HUDEP-2 (cell line): ENCODE data around the gene SPRR4.

Experiments used
- DNase-seq, 76 experiments: peaks; one replicate each; lab custom pipeline; 2025; ENCODE audit not compliant: unreplicated experiment in 76 of 76; lab: John Stamatoyannopoulos, UW

Gene SPRR4, protein sequence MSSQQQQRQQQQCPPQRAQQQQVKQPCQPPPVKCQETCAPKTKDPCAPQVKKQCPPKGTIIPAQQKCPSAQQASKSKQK

DNA sequence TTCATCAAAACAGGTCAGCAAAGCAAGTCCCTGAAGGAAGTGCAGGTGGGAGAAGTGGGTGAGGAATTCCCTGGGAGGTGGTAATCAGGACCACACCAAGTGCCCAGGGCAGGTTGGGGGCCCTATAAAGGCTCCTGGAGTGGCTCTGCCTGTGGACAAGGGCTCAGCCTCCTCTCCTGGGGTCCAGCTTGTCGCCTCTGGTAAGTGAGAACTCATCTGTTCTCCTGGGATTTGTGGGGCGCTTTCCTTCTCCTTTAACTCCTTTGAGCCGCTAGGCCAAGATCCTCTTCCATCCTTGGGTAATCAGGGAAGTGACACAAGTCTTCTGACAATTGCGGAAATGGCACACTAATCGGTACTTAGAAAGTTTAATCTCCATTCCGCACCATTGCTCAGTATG is at the start of gene SPRR4:
Gene SPRR4, plus strand, starts transcription at position 154 of the 400 bp plus-strand sequence. CDS start 1,243 bp downstream, outside the sequence.
- DNase-seq, result no peak

DNA sequence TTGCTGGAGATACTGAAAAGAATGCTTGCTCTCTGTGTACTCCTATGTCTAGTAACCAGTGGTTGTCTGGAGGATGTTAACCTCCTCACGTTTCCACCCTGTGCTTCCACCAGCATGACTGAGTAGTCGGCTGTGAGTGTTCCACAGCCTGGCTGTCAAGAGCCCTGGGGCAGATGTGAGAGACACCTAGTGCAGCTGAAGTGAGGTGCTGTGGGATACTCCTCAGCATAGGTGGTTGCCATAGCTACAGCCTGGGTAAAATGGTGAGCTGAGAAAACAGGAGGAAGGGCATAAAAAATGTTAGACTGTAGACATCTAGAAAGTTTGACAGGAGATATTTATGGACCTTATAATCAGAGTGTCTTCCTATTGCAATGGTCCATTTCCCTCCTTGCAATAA is 46.3 kb upstream of the SPRR4 start:
- DNase-seq, result no peak

DNA sequence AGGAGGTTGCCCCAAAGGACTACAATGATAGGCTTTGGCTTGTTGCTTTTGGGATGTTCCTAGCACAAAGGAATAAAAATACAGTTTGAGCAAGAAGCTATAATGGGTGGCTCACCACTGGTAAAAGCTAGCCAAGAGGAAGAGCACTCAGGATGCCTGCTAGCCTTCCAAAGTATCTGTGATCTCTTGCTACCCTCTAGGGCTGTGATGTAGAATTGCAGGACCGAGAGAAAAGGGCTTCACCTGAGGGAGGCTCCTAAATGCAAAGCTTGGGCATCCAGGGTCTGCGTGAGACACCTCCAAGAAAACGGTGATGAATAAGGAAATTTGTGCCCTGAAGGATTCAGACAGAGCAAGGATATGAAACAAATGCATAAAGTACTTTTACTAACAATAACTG is 44.4 kb upstream of the SPRR4 start:
- peak in 4 of 76 experiments; percentile 2 to 27 (median 15) for DNase-seq

DNA sequence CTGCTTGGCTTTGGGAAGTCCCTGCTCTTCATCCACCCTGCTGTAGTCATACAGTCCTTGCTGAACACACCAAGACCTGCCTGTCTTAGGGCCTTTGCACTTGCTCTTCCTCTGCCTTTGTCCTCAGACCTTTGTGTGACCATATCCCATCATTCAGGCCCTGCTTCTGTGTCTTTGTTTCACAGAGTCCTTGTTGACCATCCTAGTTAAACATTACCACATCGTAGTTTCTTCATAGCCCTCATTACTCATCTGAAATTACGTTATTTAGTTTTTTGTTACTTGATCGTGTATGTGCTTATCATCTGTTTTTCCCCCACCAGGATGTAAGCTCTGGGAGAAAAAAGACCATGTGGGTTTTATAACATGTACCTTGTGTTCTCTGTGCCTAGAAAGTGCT is 41.8 kb upstream of the SPRR4 start:
- DNase-seq, result no peak

DNA sequence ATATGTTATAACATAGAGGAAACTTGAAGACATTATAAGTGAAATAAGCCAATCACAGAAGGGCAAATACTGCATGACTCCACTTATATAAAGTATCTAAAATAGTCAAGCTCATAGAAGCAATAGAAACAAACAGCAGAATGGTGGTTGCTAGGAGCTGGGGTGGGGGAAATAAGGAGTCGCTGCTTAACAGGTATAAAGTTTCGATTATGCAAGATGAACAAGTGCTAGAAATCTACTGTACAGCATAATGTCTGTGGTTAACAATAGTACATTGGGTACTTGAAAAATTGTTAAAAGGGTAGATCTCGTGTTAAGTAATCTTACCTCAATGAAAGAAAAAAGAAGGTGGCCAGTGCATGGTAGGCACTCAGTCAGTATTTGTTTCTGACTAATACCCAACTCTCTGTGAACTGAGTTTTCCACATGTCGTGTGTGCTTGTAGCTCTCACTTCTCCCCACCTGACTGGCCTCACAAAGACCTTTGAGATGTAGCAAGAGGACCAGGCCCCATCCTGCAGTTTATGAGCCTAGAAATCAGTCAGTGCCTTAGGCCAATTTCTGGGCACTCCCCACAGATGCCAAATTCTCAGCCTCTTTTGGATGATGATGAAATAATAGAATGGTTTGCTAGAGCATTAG is 38.2 kb upstream of the SPRR4 start:
- no peak for DNase-seq

DNA sequence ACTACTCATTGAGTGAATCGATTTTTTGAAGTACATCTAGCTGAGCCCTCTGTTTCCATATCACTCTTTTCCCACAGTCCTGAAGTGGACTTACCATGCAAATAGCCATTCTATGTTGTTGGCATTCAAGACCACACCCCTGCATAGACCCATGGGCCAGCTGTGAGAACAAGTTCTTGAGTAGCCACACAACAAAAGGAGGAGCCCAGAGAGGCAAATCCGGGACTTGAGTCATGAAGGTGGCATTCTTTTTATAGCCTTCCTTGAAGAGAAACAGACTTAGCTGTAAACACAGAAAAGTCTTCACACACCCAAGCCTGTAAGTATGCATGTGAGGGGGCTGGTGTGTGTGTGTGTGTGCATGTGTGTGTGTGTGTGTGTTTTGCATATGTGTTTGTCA is 37.3 kb upstream of the SPRR4 start:
- DNase-seq, result no peak

DNA sequence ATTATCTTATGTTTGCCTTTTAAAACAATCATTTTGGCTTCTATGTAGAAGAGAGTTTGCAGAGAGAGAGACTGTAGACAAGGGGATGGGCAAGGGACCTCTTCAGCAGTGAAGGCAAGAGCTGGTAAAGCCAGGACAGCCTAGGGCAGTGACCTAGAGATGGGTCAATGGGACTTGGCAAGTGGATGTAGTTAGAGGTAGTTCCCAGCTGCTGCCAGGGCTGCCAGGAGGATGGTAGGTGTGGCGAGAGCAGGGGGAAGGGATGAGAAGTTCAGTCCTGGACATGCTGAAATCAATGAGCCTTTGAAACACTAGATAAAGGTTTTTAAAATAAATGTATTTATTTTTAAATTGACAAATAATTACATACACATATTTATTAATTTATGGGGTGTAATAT is 29.8 kb upstream of the SPRR4 start:
- no peak for DNase-seq

DNA sequence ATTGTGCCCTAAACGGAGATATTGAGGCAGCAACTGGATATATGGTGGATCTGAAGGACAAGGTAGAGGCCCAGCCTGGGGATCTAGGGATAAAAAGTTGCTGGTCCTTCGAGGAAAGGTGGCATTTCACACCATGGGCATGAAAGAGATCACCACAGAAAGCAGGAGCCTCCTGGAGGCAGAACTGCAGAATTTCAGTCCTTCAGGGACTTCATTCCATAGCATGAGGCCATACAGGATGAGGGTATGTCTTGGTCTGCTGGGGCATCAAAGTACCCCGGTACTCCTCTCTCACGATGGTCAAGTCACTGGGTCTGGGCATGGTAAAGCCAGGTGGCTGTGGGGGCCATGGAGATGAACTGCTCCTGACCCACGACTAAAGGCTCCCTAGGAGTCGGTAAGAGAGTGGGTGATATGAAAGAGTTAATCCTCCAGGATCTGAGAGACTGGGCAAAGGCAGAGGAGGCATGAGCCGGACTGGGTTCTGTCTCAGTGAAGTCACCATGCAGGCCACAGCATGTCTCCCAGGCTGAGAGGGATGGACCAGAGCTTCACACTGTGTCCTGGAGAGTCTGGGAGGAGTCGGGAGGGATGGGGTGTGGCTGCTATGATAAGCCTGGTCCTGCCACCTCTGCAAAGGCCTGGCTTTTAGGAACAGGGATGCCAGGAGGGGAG is 29.3 kb upstream of the SPRR4 start:
- no peak for DNase-seq

DNA sequence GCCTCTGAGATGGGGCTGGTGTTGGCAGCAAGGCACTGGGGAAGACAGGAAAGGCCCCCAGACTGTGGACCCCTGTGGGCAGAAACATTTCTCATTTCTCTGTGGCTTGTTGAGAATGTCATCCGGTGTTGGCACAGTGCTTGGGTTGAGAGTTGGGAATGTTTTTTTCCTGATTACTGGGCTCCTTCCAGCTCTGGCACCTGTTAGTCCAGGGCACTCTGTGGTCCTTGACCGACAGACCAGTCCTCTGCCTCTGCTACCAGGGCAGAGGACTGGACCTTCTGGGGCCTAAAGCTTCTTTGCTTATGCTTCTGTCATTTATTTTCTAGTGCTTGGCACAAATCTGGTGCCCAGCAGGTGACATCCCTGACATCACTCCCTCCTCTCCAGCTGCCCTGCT is 28.3 kb upstream of the SPRR4 start:
- DNase-seq, result no peak

DNA sequence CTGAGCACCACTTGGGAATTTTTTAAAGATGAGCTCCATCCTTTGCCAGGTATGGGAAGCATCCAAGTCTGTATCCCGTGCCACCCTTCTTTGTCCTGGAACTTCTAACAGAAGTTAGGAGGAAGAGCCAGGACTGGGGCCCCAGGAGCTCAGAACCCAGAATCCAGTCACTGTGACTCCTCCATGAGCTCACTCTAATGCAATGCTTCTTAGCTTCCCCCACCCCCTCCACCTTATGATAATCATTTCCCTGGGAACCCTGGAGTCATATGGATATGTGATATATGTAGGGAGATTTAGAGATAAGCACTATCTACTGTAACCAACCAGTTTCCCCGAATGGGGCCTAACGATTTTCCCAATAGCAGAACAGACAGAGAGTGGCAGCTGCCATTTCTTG is 24.2 kb upstream of the SPRR4 start:
- DNase-seq, result no peak

DNA sequence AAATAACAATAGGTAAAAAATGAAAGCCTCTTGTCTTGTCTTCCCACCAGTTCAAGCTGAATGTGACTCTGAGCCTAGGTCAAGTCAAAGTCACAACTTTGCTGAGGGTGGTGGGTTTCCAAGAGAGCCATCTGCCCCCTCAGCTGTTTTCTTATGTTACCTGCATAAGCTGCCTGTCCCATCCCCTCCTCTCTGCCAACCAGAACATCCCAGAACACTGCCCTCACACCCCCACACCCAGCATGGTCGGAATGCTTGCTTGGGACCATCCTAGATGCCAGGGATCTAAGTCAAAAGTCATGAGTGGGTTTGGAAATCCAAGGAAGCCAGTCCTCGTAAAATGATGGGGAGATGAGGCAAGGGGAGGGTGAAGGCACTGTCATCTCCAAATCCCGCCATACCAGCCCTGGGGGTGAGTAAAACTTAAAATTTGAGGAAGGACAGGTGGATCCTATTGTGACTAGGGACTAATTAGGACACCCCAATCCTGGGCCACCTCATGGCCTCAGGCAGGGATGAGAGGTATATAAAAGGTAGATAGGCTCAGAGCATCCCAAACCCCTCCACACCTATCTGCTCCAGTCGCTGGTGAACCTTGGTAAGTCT is 23.7 kb upstream of the SPRR4 start, which contains the start of gene SPRR5:
Gene SPRR5, plus strand, starts transcription at position 556 of the 606 bp plus-strand sequence. CDS start 1,349 bp downstream, outside the sequence.
- DNase-seq, result no peak

DNA sequence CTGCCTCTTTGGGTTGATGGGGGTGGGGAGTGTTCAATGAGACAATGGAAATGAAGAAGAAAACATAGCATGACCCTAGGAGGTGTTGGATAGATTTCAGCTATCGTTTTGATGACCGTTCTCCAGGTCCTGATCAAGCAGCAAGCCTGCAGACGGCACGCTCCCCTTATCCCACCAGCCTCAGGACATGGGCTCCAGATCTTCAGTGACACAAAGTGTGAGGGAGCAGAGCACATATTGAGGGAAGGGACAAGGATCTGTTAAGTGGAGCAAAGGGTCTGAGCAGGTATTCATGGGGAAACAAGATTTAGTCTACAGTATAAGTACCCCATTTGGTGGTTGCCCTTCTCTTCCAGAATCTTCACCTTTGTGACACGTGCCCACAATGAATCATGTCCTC is 18.7 kb upstream of the SPRR4 start:
- DNase-seq, result no peak

DNA sequence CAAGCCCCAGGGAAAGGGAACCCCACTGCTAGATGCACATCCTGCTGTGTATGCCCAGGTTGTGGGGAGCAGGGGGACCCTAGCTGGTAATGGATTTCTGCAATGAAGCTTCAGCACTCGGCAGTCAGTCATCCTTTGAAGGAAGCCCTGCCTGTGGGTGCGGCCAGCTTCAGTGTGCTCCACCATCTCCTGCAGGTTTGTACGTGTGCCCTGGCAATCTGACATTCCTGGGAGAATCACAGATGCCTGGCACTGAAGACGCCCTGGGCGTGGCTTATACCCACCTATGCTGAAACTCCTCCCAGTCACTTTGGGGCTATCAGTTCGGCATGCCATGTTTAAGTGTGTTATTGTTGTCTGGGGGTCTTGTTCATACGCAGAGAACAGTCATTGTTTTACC is 16.7 kb upstream of the SPRR4 start:
- DNase-seq, result no peak

DNA sequence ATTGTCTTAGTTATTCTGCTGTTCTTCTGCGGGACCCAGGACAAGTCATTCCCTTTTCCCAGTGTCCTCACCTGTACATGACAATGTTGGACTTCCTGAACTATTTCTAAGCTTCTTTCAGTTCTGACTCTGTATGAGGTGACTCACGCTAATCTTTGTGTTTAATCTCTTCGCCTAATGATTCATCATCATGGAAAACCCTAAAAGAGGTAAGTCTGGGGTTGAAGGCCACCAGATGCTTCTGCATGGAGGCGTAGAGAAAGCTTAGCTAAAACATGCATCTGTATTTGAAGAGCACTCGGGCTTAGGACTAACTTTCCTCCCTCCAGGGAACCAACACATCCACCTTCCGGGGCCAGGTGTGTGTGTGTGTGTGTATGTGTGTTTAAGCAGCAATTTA is 16.0 kb upstream of the SPRR4 start:
- no peak for DNase-seq

DNA sequence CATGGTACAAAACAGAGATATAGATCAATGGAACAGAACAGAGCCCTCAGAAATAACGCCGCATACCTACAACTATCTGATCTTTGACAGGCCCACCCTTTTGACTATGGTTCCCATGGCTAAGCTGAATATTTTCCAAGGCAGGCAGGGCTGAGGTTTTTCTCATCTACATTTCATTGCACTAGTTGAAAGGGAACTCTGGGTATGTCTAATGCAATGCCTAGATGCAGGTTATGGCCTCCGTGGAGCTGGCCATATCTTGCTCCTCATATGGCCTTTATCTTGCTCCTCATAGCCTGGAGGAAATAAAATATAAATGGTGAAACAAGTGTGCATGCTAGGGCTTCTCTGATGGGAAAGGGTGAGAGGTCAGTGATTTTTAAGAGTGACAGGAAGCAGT is 12.9 kb upstream of the SPRR4 start:
- DNase-seq, result no peak

DNA sequence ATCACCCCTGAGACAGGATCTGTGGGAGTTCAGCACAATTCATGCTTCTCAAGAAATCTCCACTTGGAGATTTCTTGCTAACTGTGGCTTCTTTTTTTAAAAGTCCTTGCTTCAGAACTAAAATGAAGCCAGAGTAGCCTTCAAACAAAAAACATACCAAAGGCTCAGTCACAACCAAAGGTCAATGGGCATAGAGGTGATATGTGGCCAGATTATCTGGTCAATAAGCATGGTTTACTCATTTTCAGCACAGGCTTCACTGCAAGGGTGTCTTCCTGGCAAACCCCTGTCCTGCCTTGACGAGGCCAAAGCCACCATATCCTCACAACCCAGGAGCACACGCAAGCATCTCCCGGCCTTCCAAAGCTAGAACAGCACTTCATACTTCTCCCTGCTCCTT is 11.2 kb upstream of the SPRR4 start:
- DNase-seq, result no peak

DNA sequence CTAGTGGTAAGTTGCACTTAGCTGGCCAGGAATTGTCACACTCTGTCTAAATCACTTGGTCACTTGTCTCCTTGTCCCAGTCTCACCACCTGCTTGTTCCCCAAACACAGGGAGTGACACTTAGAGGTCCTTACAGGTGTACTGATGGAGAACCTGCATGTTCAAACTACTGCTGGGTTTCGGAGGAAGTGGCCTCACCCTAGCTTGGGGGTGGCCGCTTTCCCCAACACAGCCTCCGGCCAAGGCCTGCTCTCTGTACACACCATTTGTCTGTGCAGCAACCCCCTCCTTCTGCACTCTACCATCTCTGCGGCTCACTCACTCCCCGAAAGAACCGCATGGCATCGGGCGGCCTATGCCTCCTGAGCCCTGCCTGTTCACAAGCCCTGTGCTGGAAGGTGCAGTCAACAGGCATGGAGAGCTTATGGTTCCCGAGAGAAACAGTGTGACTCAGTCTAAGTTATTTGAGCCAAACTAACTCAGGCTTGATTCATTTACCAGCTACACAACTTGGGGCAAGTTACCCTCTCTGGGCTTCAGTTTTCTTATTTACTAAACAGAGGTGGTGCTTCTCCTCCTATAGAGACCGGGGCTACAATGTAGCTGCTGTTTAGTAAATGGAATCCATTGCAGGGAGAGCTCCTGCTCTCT is 10.5 kb upstream of the SPRR4 start:
- DNase-seq, result no peak

DNA sequence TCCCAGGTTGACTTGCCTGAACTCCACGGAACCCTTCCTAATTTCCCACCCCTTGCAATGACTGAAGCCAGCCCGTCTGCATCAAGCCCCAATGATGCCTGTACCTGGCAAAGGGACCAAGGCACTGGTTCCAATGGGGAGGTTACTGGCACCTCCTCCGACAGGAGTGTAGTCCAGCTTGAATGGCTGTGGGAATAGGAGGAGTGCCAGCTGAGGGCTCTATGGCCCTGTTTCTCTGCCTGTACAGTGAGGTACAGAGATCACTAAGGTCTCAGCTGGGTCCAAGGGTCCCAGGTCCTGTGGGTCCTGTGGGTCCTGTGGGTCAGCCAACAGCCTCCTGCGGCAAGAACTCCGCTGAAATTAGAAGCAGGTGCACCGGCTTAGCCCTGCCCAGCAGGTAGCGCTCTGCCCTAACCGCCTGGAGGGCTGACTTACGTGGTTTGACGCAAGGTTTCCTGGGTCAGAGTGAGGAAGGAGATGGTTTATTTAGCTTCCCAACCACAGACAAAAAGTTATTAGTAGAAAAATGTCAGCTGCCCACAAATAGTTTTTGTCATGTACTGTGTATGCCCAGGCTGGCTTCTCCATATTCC is 9.9 kb upstream of the SPRR4 start:
- DNase-seq, result peak in 1 of 76 experiments; percentile 1

DNA sequence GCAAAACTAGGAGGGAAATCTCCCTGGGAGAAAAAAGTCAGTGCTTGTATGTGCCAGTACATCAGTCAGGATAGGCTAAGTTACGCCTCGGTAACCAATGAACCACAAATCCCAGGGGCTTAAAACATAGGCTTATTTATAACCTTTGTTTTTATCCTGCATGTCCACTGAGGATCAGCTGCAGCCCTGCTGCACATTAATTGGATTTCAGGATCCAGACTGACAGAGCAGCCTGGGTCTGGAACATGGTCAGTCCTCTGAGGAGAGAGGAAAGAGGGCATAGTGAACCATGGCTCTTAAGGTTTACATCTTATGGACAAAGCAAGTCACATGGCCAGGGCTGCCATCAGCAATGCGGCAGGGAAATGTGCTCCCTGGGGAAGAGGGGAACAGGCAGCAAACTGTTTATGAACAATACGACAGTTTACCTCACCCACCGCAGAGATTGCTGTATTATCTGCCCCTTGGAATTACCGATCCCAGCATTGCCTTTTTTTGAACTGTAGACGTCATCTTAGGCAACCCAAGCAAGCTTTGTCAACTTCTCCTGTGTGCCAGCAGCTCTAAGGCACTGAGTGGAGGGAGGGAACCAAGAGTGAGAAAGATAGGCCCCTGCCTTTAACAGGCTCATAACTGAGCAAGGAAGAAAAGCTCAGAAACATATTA is 9.1 kb upstream of the SPRR4 start:
- DNase-seq, result no peak

DNA sequence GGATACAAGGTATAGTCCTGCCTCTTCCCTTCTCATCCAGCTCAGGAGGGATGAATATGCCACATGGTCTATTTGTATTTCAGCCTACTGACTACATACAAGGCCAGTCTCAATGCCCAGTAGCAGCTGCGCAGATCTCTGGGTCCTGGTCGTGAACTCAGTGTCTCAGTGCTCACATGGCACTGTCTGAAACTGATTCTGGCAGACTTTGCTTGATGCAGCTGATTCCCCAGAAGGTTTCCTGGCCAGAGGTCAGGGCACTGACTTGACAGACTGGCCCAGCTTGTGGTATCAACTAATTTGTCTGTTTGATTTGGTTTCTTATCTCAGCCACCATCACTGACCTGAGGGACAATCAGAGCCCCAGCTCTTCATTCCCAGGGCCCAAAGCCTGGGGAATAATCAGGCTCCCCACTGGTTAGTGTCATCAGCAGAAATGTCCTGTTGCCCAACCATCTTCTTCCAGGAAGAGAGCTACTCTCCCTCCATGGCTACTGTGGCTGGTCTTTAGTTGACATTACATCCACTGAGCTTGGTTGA is 7.5 kb upstream of the SPRR4 start:
- no peak for DNase-seq
